ENCODE measurements around the gene EIF4G3.

GRCh38 chr1:21175670-21176581 is 771 bp downstream of the EIF4G3 start:
- TF ChIP-seq POLR2A (IDR thresholded peaks at IDR 0.05) (no peak), CTCF (IDR thresholded peaks at IDR 0.05) (peak in 2 of 7 experiments; percentile 6 to 12)
